ENCODE measurements around the gene CBARP. TPM values are rescaled to one million over a fixed set of nuclear protein-coding genes. Genes with fewer than 3 reads are reported as not detected.

The CBARP gene
- total and polyA plus RNA-seq, 2 of the 13 experiments (the other 11 are each of a cell fraction or from before 2014, with no cell fraction given): 1.2 to 1.4 TPM

DNA sequence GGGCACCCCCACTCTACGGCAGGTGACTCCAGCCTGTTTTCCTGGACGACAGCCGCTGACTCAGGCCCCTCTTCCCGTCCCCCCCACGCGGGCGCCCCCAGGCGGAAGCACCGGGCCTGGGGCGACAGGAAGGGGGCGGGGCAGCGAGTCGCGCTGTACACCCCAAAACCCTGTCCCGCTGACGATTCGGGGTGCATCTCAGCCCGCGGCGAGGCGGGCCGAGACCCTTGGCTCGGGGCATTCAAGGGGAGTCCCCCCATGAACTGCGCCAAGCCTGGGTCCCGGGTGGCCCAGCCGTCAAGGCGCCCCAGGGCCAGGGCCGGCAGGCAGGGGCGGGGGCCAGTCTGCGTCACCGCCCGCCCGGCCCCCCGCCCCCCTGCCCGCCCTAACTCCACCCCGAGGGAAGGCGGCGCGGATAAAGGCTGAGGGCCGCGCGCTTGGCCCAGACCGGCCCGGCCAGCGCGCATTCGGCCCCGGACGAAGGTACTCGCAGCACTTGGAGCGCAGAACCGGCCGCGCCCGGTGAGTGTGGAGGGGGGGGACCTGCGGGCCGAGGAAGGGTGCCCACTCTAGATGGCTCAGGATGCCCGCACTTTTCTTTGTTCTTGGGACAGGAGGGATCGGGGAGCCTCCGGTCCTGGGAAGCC is 10.5 kb upstream of the CBARP start, which contains the start of gene MIDN (continued):
- TF ChIP-seq KIAA2018 (CRISPR knock-in tag; IDR thresholded peaks at IDR 0.05; ENCODE audit: borderline replicate concordance) (no peak), ZKSCAN1 (IDR thresholded peaks at IDR 0.05; ENCODE audit: low read length) (no peak), NR2F6 (IDR thresholded peaks at IDR 0.05) (no peak), NR2F6 (CRISPR knock-in tag; IDR thresholded peaks at IDR 0.05) (0 out of 2 replicates have a peak, but pooled peaks have one; percentile 0), ZNF652 (CRISPR knock-in tag; IDR thresholded peaks at IDR 0.05; ENCODE audit: borderline replicate concordance, low read depth) (no peak), PHF21A (CRISPR knock-in tag; IDR thresholded peaks at IDR 0.05) (peak; percentile 62; the same call in 1 of the 2 replicates), HOXA9 (CRISPR knock-in tag; IDR thresholded peaks at IDR 0.05; ENCODE audit: borderline replicate concordance) (peak; percentile 68; the same call in 1 of the 2 replicates), ZFP36 (IDR thresholded peaks at IDR 0.05; ENCODE audit: borderline replicate concordance, low read depth, low read length, partially characterized antibody) (no peak), HMGA1 (CRISPR knock-in tag; conservative IDR thresholded peaks at IDR 0.05) (no peak), BCL6 (CRISPR knock-in tag; IDR thresholded peaks at IDR 0.05) (peak; percentile 63), ZNF598 (CRISPR knock-in tag; IDR thresholded peaks at IDR 0.05; ENCODE audit: borderline replicate concordance) (no peak), ATM (IDR thresholded peaks at IDR 0.05; ENCODE audit: borderline replicate concordance) (no peak), MLLT10 (CRISPR knock-in tag; IDR thresholded peaks at IDR 0.05) (no peak), TEF (CRISPR knock-in tag; IDR thresholded peaks at IDR 0.05) (peak; percentile 65; the same call in 1 of the 2 replicates), ZNF670 (CRISPR knock-in tag; IDR thresholded peaks at IDR 0.05; ENCODE audit: borderline replicate concordance) (peak; percentile 87)
- TF ChIP-seq, protein P1, sequence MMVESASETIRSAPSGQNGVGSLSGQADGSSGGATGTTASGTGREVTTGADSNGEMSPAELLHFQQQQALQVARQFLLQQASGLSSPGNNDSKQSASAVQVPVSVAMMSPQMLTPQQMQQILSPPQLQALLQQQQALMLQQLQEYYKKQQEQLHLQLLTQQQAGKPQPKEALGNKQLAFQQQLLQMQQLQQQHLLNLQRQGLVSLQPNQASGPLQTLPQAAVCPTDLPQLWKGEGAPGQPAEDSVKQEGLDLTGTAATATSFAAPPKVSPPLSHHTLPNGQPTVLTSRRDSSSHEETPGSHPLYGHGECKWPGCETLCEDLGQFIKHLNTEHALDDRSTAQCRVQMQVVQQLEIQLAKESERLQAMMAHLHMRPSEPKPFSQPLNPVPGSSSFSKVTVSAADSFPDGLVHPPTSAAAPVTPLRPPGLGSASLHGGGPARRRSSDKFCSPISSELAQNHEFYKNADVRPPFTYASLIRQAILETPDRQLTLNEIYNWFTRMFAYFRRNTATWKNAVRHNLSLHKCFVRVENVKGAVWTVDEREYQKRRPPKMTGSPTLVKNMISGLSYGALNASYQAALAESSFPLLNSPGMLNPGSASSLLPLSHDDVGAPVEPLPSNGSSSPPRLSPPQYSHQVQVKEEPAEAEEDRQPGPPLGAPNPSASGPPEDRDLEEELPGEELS (CRISPR knock-in tag; IDR thresholded peaks at IDR 0.05): no peak
- TF ChIP-seq, protein P2, sequence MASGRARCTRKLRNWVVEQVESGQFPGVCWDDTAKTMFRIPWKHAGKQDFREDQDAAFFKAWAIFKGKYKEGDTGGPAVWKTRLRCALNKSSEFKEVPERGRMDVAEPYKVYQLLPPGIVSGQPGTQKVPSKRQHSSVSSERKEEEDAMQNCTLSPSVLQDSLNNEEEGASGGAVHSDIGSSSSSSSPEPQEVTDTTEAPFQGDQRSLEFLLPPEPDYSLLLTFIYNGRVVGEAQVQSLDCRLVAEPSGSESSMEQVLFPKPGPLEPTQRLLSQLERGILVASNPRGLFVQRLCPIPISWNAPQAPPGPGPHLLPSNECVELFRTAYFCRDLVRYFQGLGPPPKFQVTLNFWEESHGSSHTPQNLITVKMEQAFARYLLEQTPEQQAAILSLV (CRISPR knock-in tag; IDR thresholded peaks at IDR 0.05; ENCODE audit: borderline replicate concordance): no peak
